Endothelial cell (in vitro differentiated cells): ENCODE results near the gene SLC22A24. TPM values are rescaled to one million over a fixed set of nuclear protein-coding genes. Genes with fewer than 3 reads are reported as not detected.
"Not testable (repeated sequence)": the region's sequence is repeated elsewhere in the genome, so short reads cannot be mapped to it uniquely, and the experiment has no call there.

Source experiments
- DNase-seq: peaks from one replicate; pipeline ENCODE4 v3.0.0; 2021; ENCODE audit warnings: low spot score
- H3K27ac Mint-ChIP-seq: one replicate; pipeline ENCODE4 v1.8.0; 2021; ENCODE audit warnings: mixed read lengths, inconsistent platforms; ENCODE audit not compliant: unreplicated experiment
- H3K27me3 Mint-ChIP-seq: one replicate; pipeline ENCODE4 v1.8.0; 2021; ENCODE audit warnings: mild to moderate bottlenecking, moderate library complexity, mixed read lengths, inconsistent platforms; ENCODE audit not compliant: unreplicated experiment
- H3K36me3 Mint-ChIP-seq: one replicate; pipeline ENCODE4 v1.8.0; 2021; ENCODE audit warnings: mild to moderate bottlenecking, low read depth, mixed read lengths, inconsistent platforms; ENCODE audit not compliant: unreplicated experiment
- H3K4me1 Mint-ChIP-seq: one replicate; pipeline ENCODE4 v1.8.0; 2021; ENCODE audit warnings: mild to moderate bottlenecking, mixed read lengths, inconsistent platforms; ENCODE audit not compliant: unreplicated experiment
- H3K4me3 Mint-ChIP-seq: one replicate; pipeline ENCODE4 v1.8.0; 2021; ENCODE audit warnings: mild to moderate bottlenecking, mixed read lengths, inconsistent platforms; ENCODE audit not compliant: unreplicated experiment
- H3K9me3 Mint-ChIP-seq: one replicate; pipeline ENCODE4 v1.8.0; 2021; ENCODE audit warnings: mixed read lengths, inconsistent platforms; ENCODE audit not compliant: unreplicated experiment
- CTCF ChIP-seq: fragments of 200-600 bp; sonication (generic); IDR thresholded peaks from one replicate; pipeline ENCODE4 v1.5.0; 2021; ENCODE audit warnings: antibody characterized with exemption; ENCODE audit not compliant: unreplicated experiment
- total RNA-seq: library from RNA; stranded (reverse); fragmentation: NEBNext Ultra II Directional; extraction: Animal tissue kit (Norgen Biotek cat#: 25700); gene quantifications from one replicate; pipeline ENCODE4 v1.2.1, GENCODE V29; 2021; ENCODE audit not compliant: unreplicated experiment

SLC22A24 gene
- total RNA-seq, 1 donor from 2014 or later, result not detected

- Mint-ChIP-seq H3K27me3 (no peaks in the 10 kb centered on the region), H3K36me3 (peaks cover 8% of the 10 kb centered on the region), H3K27ac (no peak overlapping the region), H3K4me3 (no peak overlapping the region), H3K9me3 (peaks cover 4% of the 10 kb centered on the region), H3K4me1 (no peaks in the 10 kb centered on the region)
- no peak for DNase-seq
- TF ChIP-seq CTCF, result no peak
Observed at GRCh38 chr11:63099555-63099954, 44.5 kb downstream of the SLC22A24 start.

GRCh38 chr11:63080682-63081081 lies 63.3 kb downstream of the SLC22A24 start:
- peaks cover 5% of the 10 kb centered on the region for H3K36me3 Mint-ChIP-seq
- H3K4me3 Mint-ChIP-seq, result no peak overlapping the region
- H3K27me3 Mint-ChIP-seq, result peaks cover 2% of the 10 kb centered on the region
- no peak overlapping the region for H3K27ac Mint-ChIP-seq
- H3K9me3 Mint-ChIP-seq, result peaks cover 9% of the 10 kb centered on the region
- no peak for TF ChIP-seq CTCF
- H3K4me1 Mint-ChIP-seq, result no peaks in the 10 kb centered on the region
- no peak for DNase-seq

- H3K27ac Mint-ChIP-seq, H3K27me3 Mint-ChIP-seq, H3K4me3 Mint-ChIP-seq, DNase-seq, H3K9me3 Mint-ChIP-seq, H3K4me1 Mint-ChIP-seq: not testable (repeated sequence)
- peaks cover 25% of the 10 kb centered on the region for H3K36me3 Mint-ChIP-seq
Observed at GRCh38 chr11:63046203-63046602, 97.8 kb downstream of the SLC22A24 start.

- Mint-ChIP-seq H3K27ac (no peak overlapping the region), H3K36me3 (peaks cover 22% of the 10 kb centered on the region), H3K4me3 (peak overlapping the region; percentile 18), H3K27me3 (no peaks in the 10 kb centered on the region), H3K9me3 (peaks cover 5% of the 10 kb centered on the region), H3K4me1 (peaks cover 2% of the 10 kb centered on the region)
- DNase-seq, result no peak
- TF ChIP-seq CTCF, result no peak
Observed at GRCh38 chr11:63042596-63042995, 101.4 kb downstream of the SLC22A24 start.

GRCh38 chr11:63032457-63032856 lies 111.6 kb downstream of the SLC22A24 start:
- Mint-ChIP-seq H3K4me3 (no peak overlapping the region), H3K27ac (no peak overlapping the region), H3K27me3 (peaks cover 3% of the 10 kb centered on the region), H3K36me3 (peaks cover 9% of the 10 kb centered on the region), H3K4me1 (no peaks in the 10 kb centered on the region), H3K9me3 (no peaks in the 10 kb centered on the region)
- DNase-seq, result no peak
- no peak for TF ChIP-seq CTCF

Other genes with a start within 250 kb of the SLC22A24 start
- gene CHRM1, start 222.9 kb downstream of the SLC22A24 start, total RNA-seq, result not detected
- not detected for gene SLC22A6, start 159.3 kb downstream of the SLC22A24 start, total RNA-seq
- not detected for gene SLC22A8, start 128.4 kb downstream of the SLC22A24 start, total RNA-seq
- not detected for gene SLC22A25, start 99.4 kb upstream of the SLC22A24 start, total RNA-seq
- gene SLC22A9, start 225.6 kb upstream of the SLC22A24 start, total RNA-seq, result not detected